ENCODE measurements around the gene PREPL.

- TF ChIP-seq CTCF (IDR thresholded peaks at IDR 0.05) (no peak), EZH2 (IDR thresholded peaks at IDR 0.05; ENCODE audit: borderline replicate concordance, insufficient read depth, low read depth, low read length, poor library complexity, severe bottlenecking) (no peak)
These were observed 87.7 kb downstream of the PREPL start for GRCh38 chr2:44273596-44273995.

Measured in B cell (primary cell).